H1 (cell line): ENCODE measurements around the gene CAMKMT. TPM values are rescaled to one million over a fixed set of nuclear protein-coding genes. Genes with fewer than 3 reads are reported as not detected.

Experiments used
- CTCF ChIP-seq, 3 experiments: IDR thresholded peaks; 1 replicate in 2 of 3; 2 replicates in 1 of 3; pipeline versions ENCODE4 v1.5.1 to v1.6.1; 2011; ENCODE audit warnings: low read length in 3 of 3, mild to moderate bottlenecking in 3 of 3, inconsistent platforms in 2 of 3, low read depth in 1 of 3, moderate library complexity in 1 of 3; ENCODE audit not compliant: insufficient read depth in 1 of 3; ENCODE audit errors: control extremely low read depth in 1 of 3
- polyA plus RNA-seq, 7 experiments: library from polyadenylated mRNA; depleted of rRNA in 3 of 7; stranded (reverse) in 5 of 7; unstranded in 2 of 7; fragments of >200 nt in 5 of 7; fragments of 200-250 nt in 2 of 7; gene quantifications; 1 replicate in 5 of 7; 2 replicates in 1 of 7; 4 replicates in 1 of 7; pipeline versions ENCODE4 v1.2.1 to v1.2.3, GENCODE V29; 2011 to 2013; ENCODE audit warnings: missing spikeins in 2 of 7, mixed read lengths in 2 of 7
- total RNA-seq: library from RNA; stranded (reverse); fragmentation: NEBNext Ultra II Directional; extraction: Animal tissue kit (Norgen Biotek cat#: 25700); gene quantifications from 2 replicates; pipeline ENCODE4 v1.2.1, GENCODE V29; 2021

CAMKMT gene
- total and polyA plus RNA-seq, 2 of the 8 experiments (the other 6 are each of a cell fraction or from before 2014, with no cell fraction given) = 14.7 to 22.4 TPM

GRCh38 chr2:44723921-44724320 is 362.2 kb downstream of the CAMKMT start (continued):
- no peak for TF ChIP-seq CTCF (IDR thresholded peaks at IDR 0.05; ENCODE audit: control extremely low read depth in 1 of 3, insufficient read depth in 1 of 3, low read depth in 1 of 3, low read length in 3 of 3)
- TF ChIP-seq, all 59 proteins: peak for 0
